Measurements from ENCODE around the gene GUCY2C.

DNA sequence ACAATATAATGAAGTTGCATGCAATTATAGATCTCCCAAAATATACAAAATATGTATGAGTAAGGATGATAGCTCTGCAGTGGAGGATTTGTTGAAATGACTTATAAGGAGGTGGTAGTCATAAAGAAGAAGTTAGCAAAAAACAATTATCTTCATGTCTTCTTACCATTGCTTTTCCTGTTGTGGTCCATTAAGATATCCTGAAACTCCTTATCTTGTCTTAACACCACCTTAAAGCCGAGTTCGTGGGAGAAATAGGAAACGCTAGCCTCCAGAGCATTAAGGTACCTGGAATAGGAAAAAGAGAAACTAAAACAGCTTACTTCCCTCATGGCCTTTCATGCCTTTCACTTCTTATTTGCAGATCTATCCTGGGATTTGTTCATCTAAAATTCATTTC is 15.2 kb downstream of the GUCY2C start:
- TF ChIP-seq, protein P1, sequence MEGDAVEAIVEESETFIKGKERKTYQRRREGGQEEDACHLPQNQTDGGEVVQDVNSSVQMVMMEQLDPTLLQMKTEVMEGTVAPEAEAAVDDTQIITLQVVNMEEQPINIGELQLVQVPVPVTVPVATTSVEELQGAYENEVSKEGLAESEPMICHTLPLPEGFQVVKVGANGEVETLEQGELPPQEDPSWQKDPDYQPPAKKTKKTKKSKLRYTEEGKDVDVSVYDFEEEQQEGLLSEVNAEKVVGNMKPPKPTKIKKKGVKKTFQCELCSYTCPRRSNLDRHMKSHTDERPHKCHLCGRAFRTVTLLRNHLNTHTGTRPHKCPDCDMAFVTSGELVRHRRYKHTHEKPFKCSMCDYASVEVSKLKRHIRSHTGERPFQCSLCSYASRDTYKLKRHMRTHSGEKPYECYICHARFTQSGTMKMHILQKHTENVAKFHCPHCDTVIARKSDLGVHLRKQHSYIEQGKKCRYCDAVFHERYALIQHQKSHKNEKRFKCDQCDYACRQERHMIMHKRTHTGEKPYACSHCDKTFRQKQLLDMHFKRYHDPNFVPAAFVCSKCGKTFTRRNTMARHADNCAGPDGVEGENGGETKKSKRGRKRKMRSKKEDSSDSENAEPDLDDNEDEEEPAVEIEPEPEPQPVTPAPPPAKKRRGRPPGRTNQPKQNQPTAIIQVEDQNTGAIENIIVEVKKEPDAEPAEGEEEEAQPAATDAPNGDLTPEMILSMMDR (conservative IDR thresholded peaks at IDR 0.05; ENCODE audit: low read depth, low read length), result no peak
- TF ChIP-seq EZH2phosphoT487 (IDR thresholded peaks at IDR 0.05; ENCODE audit: borderline replicate concordance, low read length) (no peak), EZH2 (IDR thresholded peaks at IDR 0.05; ENCODE audit: low read length, unreplicated experiment) (no peak)
